ENCODE measurements around the gene DEFB110. TPM values are rescaled to one million over a fixed set of nuclear protein-coding genes. Genes with fewer than 3 reads are reported as not detected.

The DEFB110 gene
- total RNA-seq, 1 donor from 2014 or later: not detected

DNA sequence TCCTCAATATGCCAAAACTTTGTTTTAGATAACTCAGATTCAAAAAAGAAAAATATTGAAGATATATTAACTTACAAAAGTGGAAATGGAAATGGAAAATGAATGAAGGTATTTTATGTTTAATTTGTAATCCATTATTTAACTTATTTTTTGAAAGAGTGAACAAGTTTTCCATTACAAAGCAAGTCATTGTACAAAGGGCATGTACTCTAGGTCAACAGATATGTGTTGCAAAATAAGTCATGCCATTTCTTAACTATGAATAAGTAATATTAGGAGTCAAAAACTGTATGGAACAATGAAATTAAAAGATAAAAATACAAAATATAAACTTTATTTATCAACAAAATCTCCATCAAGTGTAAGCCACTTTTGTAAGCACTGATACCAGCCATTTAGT lies 26.5 kb downstream of the DEFB110 start:
- Histone ChIP-seq H3K4me3 (no peak overlapping the region), H3K4me1 (no peaks in the 10 kb centered on the region), H3K9me3 (no peaks in the 10 kb centered on the region), H3K27me3 (no peaks in the 10 kb centered on the region), H3K27ac (no peak overlapping the region), H3K36me3 (no peaks in the 10 kb centered on the region)
- DNase-seq (ENCODE audit: low spot score in 2 of 2): no peak
- intact Hi-C loops (cut with DNase I): no loop called here
- TF ChIP-seq, protein P1, sequence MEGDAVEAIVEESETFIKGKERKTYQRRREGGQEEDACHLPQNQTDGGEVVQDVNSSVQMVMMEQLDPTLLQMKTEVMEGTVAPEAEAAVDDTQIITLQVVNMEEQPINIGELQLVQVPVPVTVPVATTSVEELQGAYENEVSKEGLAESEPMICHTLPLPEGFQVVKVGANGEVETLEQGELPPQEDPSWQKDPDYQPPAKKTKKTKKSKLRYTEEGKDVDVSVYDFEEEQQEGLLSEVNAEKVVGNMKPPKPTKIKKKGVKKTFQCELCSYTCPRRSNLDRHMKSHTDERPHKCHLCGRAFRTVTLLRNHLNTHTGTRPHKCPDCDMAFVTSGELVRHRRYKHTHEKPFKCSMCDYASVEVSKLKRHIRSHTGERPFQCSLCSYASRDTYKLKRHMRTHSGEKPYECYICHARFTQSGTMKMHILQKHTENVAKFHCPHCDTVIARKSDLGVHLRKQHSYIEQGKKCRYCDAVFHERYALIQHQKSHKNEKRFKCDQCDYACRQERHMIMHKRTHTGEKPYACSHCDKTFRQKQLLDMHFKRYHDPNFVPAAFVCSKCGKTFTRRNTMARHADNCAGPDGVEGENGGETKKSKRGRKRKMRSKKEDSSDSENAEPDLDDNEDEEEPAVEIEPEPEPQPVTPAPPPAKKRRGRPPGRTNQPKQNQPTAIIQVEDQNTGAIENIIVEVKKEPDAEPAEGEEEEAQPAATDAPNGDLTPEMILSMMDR (IDR thresholded peaks at IDR 0.05): no peak

DNA sequence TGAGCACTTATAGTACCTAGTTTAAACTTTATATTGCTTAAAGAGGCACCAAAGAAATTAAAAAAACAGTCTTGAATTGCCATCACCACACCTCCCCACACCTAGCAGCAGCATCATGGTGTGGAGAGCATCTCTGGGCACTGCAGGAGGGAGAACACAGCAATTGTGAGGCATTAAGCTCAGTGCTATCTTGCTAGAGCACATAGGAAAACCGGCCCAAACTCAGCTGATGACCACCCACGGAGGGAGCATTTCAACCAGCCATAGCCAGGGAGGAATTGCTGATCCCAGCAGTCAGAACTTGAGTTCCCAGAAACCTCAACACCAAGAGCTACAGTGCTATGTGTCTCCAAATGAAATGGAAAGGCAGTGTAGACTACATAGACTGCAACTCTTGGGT lies 32.9 kb downstream of the DEFB110 start:
- Histone ChIP-seq H3K4me1 (no peaks in the 10 kb centered on the region), H3K4me3 (no peak overlapping the region), H3K27ac (no peak overlapping the region), H3K36me3 (no peaks in the 10 kb centered on the region), H3K27me3 (no peaks in the 10 kb centered on the region), H3K9me3 (no peaks in the 10 kb centered on the region)
- TF ChIP-seq, protein P1 (IDR thresholded peaks at IDR 0.05): no peak
- DNase-seq (ENCODE audit: low spot score in 2 of 2): no peak
- intact Hi-C loops (cut with DNase I): no loop called here

DNA sequence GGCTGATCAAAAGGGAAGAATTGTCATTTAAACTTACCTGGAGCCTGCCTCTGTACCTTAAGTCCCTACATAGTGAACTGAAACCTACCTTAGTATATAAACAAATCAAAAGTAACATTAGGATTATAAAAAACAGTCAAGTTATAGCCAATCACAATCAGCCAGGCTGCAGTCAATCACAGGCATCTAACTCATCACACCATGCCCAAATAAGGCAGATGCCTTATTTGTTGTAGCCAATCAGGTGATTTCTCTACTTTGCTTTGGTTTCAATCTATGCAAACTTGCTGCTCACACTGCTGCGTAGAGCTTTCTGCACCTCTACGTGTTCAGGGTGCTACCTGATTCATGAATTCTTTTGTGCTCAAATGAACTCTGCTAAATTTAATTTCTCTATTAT lies 34.0 kb downstream of the DEFB110 start:
- H3K27me3 ChIP-seq: no peaks in the 10 kb centered on the region
- DNase-seq (ENCODE audit: low spot score in 2 of 2): no peak
- no peak overlapping the region for H3K27ac ChIP-seq
- intact Hi-C loops (cut with DNase I): no loop called here
- H3K4me1 ChIP-seq: no peaks in the 10 kb centered on the region
- H3K36me3 ChIP-seq: no peaks in the 10 kb centered on the region
- no peaks in the 10 kb centered on the region for H3K9me3 ChIP-seq
- no peak overlapping the region for H3K4me3 ChIP-seq
- TF ChIP-seq, protein P1 (IDR thresholded peaks at IDR 0.05): no peak

DNA sequence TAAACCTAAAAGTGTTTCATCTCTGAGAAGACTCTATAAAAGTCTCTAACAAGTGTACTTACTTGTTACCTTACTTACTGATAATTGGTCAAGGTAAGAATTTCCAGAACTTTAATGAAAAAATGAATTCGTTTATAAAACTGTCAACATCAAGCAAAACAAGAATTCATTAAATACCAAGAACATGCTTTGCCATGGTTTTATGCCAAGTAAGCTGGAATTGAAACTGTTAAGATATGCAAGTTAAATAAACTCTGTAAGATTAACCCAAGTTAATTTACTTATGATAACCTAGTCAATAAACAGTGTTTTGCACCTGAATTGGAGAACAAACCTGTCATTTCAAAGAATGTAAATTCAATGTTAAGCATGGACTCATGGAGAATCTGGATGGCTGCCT lies 35.2 kb downstream of the DEFB110 start:
- H3K9me3 ChIP-seq: no peaks in the 10 kb centered on the region
- TF ChIP-seq, protein P1 (IDR thresholded peaks at IDR 0.05): no peak
- DNase-seq (ENCODE audit: low spot score in 2 of 2): no peak
- H3K4me1 ChIP-seq: no peaks in the 10 kb centered on the region
- H3K27me3 ChIP-seq: no peaks in the 10 kb centered on the region
- H3K4me3 ChIP-seq: no peak overlapping the region
- intact Hi-C loops (cut with DNase I): no loop called here
- H3K27ac ChIP-seq: no peak overlapping the region
- no peaks in the 10 kb centered on the region for H3K36me3 ChIP-seq

DNA sequence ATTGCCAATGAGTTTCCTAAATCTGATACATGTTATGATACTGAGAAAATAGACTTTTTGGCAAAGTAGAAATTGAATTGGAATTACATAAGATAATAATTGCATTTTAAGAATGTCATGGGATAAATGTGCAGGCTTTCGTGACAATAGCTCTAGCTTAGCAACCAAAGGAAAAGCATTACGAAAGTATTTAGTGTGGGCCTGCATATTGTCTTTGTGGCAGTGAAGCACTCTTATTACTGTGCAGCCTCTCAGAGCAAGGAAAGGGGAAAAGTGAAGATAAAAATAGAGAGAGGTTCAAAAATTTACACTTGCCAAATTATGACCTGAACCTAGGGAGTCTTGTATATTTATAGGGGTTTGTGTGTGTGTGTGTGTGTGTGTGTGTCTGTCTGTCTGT lies 39.7 kb downstream of the DEFB110 start:
- intact Hi-C loops (cut with DNase I): no loop called here
- DNase-seq (ENCODE audit: low spot score in 2 of 2): no peak
- Histone ChIP-seq H3K27ac (no peak overlapping the region), H3K4me1 (no peaks in the 10 kb centered on the region), H3K27me3 (no peaks in the 10 kb centered on the region), H3K4me3 (no peak overlapping the region), H3K9me3 (no peaks in the 10 kb centered on the region), H3K36me3 (no peaks in the 10 kb centered on the region)
- TF ChIP-seq, protein P1 (IDR thresholded peaks at IDR 0.05): no peak

DNA sequence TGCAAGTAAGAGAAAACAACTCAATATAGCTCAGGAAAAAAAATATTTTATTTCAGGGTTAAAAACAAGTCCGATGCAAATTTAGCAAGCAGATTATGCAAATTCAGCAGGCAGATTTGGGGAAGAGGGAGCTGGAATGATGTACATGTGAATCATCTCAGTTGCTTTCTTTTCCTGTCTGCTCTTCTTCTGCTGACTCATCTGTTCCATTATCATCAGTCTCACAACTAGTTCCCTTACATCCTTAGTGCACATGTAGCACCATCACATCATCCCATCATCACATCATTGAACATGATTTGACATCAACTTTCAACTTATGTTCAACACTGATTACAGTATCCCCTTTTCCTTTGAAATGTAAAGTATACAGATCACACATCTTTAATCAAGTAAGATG lies 40.9 kb downstream of the DEFB110 start:
- H3K27ac ChIP-seq: no peak overlapping the region
- TF ChIP-seq, protein P1 (IDR thresholded peaks at IDR 0.05): no peak
- H3K4me3 ChIP-seq: no peak overlapping the region
- no peak for DNase-seq (ENCODE audit: low spot score in 2 of 2)
- H3K27me3 ChIP-seq: no peaks in the 10 kb centered on the region
- H3K4me1 ChIP-seq: no peaks in the 10 kb centered on the region
- no peaks in the 10 kb centered on the region for H3K9me3 ChIP-seq
- intact Hi-C loops (cut with DNase I): no loop called here
- H3K36me3 ChIP-seq: no peaks in the 10 kb centered on the region
